ENCODE data around the gene NOB1. TPM values are rescaled to one million over a fixed set of nuclear protein-coding genes. Genes with fewer than 3 reads are reported as not detected.

The NOB1 gene
- total and polyA plus RNA-seq, 9 of the 15 experiments (the other 6 are each of a cell fraction or from before 2014, with no cell fraction given), result 42.4 to 148 (median 116) TPM

GRCh38 chr16:69725480-69726312, 29.0 kb downstream of the NOB1 start (continued):
- TF ChIP-seq, protein P1, sequence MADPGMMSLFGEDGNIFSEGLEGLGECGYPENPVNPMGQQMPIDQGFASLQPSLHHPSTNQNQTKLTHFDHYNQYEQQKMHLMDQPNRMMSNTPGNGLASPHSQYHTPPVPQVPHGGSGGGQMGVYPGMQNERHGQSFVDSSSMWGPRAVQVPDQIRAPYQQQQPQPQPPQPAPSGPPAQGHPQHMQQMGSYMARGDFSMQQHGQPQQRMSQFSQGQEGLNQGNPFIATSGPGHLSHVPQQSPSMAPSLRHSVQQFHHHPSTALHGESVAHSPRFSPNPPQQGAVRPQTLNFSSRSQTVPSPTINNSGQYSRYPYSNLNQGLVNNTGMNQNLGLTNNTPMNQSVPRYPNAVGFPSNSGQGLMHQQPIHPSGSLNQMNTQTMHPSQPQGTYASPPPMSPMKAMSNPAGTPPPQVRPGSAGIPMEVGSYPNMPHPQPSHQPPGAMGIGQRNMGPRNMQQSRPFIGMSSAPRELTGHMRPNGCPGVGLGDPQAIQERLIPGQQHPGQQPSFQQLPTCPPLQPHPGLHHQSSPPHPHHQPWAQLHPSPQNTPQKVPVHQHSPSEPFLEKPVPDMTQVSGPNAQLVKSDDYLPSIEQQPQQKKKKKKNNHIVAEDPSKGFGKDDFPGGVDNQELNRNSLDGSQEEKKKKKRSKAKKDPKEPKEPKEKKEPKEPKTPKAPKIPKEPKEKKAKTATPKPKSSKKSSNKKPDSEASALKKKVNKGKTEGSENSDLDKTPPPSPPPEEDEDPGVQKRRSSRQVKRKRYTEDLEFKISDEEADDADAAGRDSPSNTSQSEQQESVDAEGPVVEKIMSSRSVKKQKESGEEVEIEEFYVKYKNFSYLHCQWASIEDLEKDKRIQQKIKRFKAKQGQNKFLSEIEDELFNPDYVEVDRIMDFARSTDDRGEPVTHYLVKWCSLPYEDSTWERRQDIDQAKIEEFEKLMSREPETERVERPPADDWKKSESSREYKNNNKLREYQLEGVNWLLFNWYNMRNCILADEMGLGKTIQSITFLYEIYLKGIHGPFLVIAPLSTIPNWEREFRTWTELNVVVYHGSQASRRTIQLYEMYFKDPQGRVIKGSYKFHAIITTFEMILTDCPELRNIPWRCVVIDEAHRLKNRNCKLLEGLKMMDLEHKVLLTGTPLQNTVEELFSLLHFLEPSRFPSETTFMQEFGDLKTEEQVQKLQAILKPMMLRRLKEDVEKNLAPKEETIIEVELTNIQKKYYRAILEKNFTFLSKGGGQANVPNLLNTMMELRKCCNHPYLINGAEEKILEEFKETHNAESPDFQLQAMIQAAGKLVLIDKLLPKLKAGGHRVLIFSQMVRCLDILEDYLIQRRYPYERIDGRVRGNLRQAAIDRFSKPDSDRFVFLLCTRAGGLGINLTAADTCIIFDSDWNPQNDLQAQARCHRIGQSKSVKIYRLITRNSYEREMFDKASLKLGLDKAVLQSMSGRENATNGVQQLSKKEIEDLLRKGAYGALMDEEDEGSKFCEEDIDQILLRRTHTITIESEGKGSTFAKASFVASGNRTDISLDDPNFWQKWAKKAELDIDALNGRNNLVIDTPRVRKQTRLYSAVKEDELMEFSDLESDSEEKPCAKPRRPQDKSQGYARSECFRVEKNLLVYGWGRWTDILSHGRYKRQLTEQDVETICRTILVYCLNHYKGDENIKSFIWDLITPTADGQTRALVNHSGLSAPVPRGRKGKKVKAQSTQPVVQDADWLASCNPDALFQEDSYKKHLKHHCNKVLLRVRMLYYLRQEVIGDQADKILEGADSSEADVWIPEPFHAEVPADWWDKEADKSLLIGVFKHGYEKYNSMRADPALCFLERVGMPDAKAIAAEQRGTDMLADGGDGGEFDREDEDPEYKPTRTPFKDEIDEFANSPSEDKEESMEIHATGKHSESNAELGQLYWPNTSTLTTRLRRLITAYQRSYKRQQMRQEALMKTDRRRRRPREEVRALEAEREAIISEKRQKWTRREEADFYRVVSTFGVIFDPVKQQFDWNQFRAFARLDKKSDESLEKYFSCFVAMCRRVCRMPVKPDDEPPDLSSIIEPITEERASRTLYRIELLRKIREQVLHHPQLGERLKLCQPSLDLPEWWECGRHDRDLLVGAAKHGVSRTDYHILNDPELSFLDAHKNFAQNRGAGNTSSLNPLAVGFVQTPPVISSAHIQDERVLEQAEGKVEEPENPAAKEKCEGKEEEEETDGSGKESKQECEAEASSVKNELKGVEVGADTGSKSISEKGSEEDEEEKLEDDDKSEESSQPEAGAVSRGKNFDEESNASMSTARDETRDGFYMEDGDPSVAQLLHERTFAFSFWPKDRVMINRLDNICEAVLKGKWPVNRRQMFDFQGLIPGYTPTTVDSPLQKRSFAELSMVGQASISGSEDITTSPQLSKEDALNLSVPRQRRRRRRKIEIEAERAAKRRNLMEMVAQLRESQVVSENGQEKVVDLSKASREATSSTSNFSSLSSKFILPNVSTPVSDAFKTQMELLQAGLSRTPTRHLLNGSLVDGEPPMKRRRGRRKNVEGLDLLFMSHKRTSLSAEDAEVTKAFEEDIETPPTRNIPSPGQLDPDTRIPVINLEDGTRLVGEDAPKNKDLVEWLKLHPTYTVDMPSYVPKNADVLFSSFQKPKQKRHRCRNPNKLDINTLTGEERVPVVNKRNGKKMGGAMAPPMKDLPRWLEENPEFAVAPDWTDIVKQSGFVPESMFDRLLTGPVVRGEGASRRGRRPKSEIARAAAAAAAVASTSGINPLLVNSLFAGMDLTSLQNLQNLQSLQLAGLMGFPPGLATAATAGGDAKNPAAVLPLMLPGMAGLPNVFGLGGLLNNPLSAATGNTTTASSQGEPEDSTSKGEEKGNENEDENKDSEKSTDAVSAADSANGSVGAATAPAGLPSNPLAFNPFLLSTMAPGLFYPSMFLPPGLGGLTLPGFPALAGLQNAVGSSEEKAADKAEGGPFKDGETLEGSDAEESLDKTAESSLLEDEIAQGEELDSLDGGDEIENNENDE (IDR thresholded peaks at IDR 0.05; ENCODE audit: low read depth, low read length), result no peak
- TF ChIP-seq ARNT (IDR thresholded peaks at IDR 0.05) (peak in 1 of 2 experiments; percentile 38; a peak in 1 of 4 replicates), CTBP1 (IDR thresholded peaks at IDR 0.05; ENCODE audit: borderline replicate concordance) (0 out of 2 replicates have a peak, but pooled peaks have one; percentile 10), PCBP1 (IDR thresholded peaks at IDR 0.05; ENCODE audit: low read depth, low read length, poor library complexity, severe bottlenecking) (no peak), ZNF695 (CRISPR knock-in tag; IDR thresholded peaks at IDR 0.05) (no peak), ZNF77 (CRISPR knock-in tag; IDR thresholded peaks at IDR 0.05) (no peak), POLR2H (tag; IDR thresholded peaks at IDR 0.05; ENCODE audit: low read depth) (no peak), FOXO4 (CRISPR knock-in tag; IDR thresholded peaks at IDR 0.05) (no peak), ZNF311 (CRISPR knock-in tag; IDR thresholded peaks at IDR 0.05) (no peak), SNRNP70 (optimal IDR thresholded peaks at IDR 0.05; ENCODE audit: low read depth, low read length) (no peak), PHF20 (IDR thresholded peaks at IDR 0.05; ENCODE audit: partially characterized antibody) (no peak), ZNF785 (CRISPR knock-in tag; IDR thresholded peaks at IDR 0.05) (no peak), TCF15 (CRISPR knock-in tag; IDR thresholded peaks at IDR 0.05) (no peak)
- TF ChIP-seq, protein P2, sequence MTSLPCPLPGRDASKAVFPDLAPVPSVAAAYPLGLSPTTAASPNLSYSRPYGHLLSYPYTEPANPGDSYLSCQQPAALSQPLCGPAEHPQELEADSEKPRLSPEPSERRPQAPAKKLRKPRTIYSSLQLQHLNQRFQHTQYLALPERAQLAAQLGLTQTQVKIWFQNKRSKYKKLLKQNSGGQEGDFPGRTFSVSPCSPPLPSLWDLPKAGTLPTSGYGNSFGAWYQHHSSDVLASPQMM (CRISPR knock-in tag; IDR thresholded peaks at IDR 0.05), result no peak

All from K562 (cell line).